ENCODE data around the gene NARS2.
"Not testable (repeated sequence)": the region's sequence is repeated elsewhere in the genome, so short reads cannot be mapped to it uniquely, and the experiment has no call there.

Gene NARS2

DNA sequence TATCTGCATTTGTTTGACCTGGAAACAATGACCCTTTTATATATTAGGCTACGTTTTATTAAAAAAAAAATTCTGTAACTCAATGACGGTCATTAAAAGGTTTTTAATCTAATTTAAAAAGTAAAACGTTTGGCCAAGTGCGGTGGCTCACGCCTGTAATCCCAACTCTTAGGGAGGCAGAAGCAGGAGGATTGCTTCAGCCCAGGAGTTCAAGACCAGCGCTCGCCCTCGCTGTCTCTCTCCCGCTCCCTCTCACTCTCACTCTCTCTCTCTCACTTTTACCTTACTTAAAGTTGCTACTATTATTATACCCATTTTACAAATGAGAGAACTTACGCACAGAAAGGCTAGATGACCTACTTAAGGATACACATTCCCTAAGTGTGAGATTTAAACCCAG, 814 bp upstream of the NARS2 start:
- DNase-seq, result no peak

DNA sequence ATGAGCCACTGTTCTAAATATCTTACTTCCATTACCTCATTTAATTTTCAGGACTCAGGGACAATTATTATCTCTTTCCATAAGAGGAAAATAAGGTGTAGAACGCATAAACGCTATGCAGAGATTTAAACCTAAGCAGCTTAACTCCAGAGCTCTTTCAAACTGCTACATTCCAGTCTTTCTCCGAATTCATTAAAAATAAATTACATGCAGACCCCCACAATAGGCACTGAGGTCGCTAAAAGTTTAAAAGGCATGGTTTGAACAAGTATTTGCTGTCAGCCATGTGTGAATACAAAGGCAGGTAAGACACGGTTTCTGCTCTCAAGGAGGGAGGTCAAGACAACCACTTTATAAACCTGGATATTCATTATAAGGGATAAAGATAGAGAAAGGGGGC, 983 bp downstream of the NARS2 start:
- DNase-seq, result no peak

DNA sequence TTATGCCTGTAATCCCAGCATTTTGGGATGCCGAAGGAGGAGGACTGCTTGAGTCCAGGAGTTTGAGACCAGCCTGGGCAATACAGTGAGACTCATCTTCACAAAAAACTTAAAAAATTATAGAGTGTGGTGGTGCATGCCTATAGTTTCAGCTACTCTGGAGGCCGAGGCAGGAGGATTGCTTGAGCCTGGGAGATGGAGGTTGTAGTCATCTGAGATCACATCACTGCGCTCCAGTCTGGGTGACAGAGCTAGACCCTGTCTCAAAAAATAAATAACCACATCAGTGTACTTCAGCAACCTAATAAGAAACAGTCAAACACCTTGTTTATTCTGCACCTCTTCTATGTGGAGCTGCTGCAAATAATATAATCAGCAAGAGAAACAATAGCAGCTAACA, 1.4 kb downstream of the NARS2 start:
- no peak for DNase-seq

DNA sequence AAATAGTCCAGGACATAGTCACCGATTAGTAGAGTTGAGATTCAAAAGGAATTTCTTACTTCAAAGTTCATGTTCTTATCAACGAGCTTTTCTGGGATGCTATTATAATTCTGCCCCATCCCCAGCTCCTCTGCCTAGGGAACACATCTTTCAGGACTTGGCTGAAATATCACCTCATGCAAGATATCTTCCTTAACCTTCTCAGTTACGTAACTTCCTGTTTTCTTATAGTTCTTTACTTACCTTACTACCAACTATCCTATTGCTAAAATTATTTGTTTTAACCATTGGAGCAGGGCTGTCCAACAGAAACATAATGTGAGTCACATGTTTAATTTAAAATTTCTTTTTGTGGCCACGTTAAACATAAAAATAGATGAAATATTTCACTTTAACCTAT, 2.3 kb downstream of the NARS2 start:
- no peak for DNase-seq

DNA sequence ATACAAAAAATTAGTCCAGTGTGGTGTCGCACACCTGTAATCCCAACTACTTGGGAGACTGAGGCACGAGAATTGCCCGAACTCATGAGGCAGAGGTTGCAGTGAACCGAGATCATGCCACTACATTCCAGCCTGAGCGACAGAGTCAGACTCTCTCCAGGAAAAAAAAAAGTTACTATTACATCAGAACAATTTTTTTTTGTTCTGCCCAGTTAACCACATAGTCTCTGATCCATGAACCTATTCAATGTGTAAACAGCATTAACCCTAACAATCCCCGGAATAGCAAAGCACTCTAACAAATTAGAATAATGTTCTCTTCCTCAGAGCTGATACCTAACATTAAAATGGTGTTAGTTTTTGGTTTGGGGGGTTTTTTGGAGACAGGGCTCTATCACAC, 4.6 kb downstream of the NARS2 start:
- DNase-seq, result no peak

DNA sequence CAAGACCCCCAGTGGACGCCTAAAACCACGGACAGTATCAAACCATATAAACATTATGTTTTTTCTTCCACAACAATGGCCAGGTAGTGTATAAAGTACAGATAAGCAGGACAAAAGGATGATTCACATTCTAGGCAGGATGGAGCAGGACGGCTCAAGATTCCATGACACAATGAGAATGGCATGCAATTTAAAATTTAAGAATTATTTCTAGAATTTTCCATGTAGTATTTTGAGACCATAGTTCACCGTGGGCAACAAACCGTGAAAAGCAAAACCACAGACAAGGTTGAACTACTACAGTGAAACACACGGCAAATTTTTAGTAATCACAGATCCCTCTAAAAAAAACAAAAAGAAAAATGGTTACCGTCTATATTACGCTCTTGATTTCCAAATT, 7.5 kb downstream of the NARS2 start:
- DNase-seq, result no peak

DNA sequence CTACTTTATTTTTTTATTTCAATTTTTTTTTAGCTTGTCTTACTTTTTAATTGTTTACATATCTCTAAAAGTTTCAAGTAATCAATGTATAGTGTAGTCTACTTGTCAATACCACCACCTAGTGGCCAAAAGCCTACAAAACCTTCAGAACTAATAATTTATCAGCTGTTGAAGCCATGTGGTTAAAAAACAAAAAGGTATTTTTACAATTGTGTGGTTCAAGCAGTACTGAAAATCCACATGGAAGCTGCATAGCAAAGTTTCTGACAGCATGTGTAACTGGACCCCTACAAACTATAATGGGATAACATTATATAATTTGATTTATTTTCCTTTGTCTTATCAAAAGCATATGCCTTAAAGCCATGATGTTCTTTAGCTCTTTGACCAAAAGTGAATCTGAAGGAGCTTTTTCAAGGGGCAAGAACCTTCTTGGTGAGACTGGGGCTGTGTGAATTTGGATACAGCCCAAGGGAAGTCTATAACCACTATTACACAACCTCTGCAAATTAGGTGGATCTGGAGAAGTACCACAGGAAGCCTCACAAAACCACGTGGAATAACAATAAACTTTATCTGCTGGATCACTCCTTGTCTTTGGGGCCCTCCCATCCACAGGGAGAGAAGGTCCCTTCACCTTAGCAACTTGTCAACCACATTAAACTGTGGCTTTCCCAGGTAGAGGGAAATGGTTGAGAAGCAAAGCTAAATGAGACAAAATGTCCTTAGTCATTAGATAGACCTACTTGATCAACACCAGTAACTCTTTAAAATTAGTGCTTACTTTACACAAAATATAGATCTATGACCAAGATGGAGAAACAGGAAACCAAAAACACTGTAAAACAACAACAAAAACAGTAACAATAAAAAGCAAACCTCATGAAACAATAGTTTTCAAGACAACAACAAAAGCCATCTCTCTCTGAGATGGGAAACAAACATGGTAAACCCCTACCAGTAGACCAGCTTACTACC, 9.9 kb downstream of the NARS2 start:
- DNase-seq, result peak in 1 of 4 experiments; percentile 2

DNA sequence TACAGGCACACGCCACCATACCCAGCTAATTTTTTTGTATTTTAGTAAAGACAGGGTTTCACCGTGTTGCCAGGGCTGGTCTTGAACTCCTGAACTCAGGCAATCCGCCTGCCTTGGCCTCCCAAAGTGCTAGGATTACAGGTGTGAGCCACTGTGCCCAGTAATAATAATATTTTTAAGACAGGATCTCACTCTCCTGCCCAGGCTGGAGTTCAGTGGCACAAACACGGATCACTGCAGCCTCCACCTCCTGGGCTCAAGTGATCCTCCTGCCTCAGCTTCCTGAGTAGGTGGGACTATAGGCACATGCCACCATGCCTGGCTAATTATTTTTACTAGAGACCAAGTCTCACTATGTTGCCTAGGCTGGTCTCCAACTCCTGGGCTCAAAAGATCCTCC, 10.6 kb downstream of the NARS2 start:
- DNase-seq, result not testable (repeated sequence)

DNA sequence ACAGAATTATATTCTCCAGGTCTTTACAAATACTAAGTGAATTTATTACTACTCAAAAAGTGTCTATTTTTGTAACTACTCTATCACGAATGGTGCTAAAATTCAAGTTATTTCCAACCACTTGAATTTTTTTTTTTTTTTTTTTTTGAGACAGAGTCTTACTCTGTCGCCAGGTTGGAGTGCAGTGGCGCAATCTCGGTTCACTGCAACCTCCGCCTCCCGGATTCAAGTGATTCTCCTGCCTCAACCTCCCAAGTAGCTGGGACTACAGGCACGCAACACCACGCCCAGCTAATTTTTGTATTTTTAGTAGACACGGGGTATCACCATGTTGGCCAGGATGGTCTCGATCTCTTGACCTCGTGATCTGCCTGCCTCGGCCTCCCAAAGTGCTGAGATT, 11.6 kb downstream of the NARS2 start:
- DNase-seq, result not testable (repeated sequence)

DNA sequence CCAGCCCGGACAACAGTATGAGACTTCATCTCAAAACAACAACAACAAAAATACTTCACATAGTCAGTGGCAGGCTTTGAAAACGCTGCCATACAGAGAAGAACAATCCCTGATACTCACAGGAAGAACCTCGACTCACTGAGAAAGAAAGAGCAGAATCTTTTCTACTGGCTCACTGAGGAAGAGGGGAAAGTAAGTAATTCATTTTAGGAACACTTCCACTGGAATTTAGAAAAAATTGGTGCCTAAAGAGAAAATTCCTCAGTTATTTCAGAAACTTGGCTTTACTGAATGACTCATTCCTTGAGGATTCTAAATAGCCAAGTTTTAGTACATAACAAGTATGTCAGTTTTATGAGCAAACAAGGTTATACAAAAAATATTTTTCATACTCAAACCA, 12.3 kb downstream of the NARS2 start:
- DNase-seq, result no peak

DNA sequence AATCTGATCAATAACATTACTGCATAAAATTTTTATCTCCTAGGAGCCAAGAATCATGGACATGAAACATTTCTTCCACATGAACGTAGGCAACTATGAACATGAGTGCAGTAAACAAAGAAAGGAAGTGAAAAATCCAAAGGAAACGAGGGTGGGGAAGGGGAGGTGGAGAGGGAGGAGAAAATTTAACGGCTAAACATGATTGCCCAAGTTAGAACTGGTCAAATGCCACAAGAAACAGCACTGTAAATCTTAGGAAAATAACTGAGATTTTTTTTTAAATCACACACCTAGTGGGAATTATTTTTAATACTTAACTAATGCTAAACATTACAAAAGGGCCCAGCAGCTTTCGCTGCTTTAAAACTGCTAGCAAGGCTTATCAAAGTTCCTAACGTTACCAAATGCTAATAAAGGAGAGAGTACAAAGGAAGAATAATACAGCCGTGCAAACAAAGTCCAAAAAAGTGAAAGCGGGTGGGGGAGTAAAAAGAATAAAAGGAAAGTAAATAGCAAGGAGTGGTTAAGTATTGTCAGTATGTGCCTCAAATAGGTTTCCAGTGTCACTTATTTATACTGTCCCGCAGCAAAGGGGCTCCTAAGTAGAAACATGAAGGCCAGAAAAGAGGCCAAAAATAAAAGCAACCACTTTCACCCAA, 13.7 kb downstream of the NARS2 start:
- DNase-seq, result no peak

DNA sequence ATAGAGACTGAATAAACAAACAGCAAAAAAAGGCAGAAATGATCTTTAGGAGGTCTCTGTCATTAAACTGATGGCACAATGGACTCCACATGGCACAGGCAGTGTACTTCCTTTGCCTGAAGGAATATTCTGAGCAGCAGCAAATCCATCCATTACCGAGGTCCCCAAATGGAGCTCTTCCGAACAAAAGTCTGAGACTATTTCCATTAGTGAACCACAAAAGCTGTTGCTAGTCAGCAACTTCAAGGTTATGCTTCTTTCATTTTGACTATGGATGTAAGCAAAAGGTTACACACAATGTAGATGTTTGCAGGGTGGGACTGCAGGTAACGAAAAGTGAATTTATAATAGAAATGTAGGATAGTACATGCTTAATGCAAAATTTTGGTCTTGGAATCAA, 14.5 kb downstream of the NARS2 start:
- DNase-seq, result no peak

DNA sequence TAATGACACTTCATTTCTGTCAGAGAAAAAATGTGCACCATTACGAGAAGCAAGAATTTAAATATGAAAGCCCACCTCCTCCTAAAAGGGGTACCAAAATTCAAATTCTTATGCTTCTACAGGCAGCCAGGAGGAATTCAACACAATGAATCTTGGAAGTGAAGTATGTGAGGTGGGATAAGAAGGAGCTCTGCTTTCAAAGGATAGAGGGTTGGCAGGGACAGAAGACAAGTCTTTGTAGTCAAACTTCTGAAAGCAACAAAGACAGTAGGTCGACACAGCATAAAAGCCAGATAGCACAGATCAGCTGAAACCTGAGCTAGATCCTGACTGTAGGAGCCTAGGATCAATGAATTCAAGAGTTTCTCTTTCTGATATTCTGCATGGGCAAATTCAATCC, 17.4 kb downstream of the NARS2 start:
- no peak for DNase-seq

DNA sequence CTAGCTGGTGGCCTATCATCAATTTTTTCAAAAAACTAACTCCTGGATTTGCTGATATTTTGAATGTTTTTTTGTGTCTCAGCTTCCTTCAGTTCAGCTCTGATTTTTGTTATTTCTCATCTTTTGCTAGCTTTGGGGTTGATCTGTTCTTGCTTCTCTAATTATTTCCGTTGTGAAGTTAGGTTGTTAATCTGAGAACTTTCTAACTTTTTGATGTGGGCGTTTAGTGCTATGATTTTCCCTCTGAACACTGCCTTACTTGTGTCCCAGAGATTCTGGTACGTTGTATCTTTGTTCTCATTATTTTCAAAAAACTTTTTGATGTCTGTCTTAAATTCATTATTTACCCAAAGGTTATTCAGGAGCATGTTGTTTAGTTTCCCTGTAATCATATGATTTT, 19.1 kb downstream of the NARS2 start:
- DNase-seq, result no peak

DNA sequence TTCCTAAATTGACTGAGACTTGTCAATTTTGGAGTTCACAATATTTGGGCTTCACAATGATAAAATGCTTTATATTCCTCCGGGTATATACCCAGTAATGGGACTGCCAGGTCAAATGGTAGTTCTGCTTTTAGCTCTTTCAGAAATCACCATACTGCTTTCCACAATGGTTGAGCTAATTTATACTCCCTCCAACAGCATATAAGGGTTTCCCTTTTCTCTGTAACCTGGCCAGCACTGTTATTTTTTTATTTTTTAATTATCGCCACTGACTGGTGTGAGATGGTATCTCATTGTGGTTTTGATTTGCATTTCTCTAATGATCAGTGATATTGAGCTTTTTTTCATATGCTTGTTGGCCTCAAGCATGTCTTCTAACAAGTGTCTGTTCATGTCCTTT, 21.8 kb downstream of the NARS2 start:
- DNase-seq, result no peak

DNA sequence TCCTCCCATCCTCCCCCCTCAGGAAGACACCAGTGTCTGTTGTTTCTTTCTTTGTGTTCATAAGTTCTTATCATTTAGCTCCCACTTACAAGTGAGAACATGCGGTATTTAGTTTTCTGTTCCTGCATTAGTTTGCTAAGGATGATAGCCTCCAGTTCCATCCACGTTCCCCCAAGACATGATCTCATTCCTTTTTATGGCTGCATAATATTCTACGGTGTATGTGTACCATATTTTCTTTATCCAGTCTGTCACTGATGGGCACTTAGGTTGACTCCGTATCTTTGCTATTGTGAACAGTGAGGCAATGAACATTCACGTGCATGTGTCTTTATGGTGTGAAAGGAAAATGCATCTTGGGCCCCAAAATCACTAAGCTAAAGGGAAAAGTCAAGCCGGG, 22.5 kb downstream of the NARS2 start:
- DNase-seq, result not testable (repeated sequence)

DNA sequence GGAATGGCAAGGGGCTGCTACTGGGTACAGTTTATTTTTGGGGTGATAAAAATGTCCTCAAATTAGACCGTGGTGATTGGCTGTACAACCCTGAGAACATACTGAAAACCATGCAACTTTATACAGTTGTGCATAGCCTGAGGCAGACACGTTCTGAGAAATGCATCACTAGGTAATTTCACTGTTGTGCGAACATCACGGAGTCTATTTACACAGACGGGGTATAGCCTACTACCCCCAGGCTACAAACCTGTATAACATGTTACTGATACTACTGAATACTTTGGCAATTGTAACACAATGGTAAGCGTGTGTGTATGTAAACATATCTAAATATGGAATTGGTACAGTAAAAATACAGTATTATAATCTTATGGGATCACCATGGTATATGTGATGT, 23.6 kb downstream of the NARS2 start:
- DNase-seq, result no peak

DNA sequence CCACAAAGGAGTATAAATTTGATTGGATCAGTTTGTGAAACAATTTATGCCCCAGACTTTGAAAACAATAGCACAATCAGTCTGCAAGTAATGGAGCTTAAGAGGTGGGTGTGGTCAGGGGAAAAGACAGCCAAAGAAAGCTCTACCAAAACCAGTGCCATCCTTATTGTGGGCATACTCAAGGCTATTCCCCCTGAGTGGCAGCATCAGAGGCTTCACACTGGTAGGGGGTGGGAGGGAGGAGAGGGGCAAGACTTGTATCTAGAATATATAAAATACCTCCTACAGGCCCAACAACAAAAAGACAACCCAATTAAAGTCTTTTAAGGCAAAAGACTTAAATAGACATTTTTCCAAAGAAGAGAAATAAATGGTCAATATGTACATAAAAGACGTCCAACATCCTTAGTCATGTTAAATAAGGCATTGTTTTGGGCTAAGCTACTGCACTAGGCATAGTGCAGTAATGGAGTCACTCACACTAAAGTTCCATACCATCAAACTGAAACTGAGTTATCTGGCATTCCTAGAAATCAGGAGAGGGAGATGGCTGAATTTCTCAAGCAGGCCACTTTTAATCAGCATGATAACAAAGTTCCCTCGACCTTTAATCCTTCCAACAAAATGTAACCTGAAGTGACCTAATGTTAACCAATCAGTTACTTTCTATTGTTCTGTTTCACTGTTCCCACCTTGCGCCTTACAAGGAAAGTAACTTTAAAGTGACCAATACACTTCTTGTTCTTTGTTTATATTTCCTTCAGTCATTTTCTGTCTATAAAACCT, 24.8 kb downstream of the NARS2 start:
- no peak for DNase-seq

DNA sequence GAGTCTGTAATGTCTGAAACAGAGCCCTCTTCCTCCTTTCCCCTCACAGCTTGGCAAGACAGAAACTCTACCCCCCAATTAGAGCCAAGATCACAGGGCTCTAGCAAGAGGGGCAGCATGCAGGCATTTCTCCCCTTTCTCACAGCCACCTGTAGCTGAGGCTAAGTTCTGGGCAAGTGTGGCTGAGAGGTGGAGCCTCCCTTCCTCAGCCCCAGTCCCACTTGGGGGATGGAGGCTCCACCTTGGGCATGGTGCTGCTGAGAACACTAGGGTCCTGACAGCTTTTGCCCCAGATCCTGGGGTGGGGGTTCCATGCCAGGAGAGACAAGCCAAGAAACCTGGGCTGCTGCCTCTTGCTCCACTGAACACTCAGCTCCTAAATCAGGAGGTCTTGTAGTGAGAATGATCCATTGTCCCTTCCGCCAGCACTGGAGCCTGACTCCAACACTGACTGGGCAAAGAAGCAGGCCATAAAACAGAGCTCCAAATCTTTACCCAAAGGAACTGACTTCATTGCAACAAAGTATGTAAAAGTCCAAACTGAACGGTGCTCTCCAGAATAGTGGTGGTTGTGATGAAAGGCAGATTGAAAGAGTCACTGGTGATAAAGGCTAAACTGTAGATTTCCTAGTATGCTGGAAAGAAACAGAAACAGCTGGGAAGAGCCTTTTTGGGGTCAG, 25.6 kb downstream of the NARS2 start:
- DNase-seq, result no peak

DNA sequence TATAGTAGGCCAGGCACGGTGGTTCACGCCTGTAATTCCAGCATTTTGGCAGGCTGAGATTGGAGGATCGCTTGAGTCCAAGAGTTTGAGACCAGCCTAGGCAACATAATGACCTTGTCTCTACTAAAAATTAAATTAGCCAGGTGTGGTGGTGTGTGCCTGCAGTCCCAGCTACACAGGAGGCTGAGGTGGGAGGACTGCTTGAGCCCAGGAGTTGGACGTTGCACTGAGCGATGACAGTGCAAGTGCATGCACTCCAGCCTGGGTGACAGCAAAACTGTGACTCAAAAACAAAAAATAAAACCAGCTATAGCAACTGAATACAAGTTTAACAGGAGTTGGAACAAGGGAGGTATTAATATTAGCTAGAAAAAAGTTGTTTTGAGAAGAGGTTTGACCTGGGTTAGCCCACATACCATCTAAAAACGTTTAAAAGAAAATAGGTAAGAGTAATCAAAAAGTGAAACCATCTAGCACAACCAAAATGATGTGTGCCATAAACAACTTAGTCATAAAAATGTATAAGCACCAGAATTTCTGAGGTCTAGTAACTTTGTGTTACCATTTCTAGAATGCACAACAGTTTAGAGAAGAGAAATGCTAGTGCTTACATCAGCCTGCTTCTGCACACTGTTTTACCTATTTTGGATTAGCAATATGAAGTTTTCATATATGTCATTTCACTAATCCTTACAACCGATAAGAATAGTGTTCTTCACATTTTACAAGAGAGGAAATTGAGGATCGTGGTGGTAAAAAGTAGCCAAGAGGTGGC, 26.5 kb downstream of the NARS2 start:
- DNase-seq, result no peak

DNA sequence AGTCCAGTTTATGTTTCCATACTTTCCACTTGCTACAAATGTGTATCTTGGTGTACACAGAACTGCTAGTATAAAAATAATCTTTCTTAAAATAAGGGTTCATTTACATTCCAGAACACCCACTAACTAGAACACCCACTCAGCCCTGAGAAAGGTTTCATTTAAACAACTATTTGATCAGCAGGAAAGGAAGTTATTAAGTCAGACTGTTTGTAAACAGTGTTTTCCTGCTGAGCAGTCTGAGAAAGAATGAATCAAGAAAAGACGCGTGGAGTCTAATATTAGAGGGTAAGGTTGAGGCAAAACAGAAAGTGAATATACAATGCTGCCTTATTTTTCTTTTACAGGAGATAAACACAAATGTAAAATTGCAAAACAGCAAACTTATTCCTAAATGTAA, 32.7 kb downstream of the NARS2 start:
- DNase-seq, result no peak

DNA sequence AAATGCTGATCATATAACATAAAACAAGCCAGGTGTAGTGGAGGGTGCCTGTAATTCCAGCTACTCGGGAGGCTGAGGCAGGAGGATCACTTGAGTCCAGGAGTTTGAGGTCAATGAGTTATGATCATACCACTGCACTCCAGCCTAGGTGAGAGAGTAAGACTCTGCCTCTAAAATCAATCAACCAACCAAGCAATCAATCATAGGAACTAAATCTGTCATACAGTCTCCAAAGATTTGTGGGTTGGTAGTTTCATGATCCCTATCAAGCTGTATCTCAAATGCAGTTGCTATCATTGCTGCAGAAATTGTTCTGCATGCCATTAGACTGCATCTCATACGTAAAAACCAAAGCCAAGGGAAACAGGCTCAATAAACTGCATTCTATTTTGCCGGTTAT, 33.1 kb downstream of the NARS2 start:
- DNase-seq, result no peak
